AG09319 (cell line): ENCODE data around the gene CHRD.

Source experiments
- DNase-seq: peaks from one replicate; pipeline ENCODE4 v3.0.0-alpha.2; 2010; ENCODE audit warnings: low read depth; ENCODE audit errors: extremely low read depth
- TF ChIP-seq, protein P1 (sequence below): IDR thresholded peaks from 2 replicates; pipeline ENCODE4 v1.5.1; 2011; ENCODE audit warnings: low read depth, mild to moderate bottlenecking, inconsistent platforms, low read length, moderate library complexity

Gene CHRD

DNA sequence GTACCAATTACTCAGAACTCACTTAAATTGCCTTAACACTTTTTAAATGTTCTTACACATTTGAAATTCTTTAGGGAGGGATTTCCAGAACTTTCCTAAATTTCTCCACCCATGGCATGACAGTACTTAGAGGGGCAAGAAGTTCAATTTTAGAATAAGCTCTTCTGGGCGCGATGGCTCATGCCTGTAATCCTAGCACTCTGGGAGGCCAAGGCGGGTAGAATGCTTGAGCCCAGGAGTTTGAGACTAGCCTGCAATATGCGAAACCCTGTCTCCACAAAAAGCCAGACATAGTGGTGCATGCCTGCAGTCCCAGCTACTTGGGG, 31.8 kb upstream of the CHRD start:
- TF ChIP-seq, protein P1, sequence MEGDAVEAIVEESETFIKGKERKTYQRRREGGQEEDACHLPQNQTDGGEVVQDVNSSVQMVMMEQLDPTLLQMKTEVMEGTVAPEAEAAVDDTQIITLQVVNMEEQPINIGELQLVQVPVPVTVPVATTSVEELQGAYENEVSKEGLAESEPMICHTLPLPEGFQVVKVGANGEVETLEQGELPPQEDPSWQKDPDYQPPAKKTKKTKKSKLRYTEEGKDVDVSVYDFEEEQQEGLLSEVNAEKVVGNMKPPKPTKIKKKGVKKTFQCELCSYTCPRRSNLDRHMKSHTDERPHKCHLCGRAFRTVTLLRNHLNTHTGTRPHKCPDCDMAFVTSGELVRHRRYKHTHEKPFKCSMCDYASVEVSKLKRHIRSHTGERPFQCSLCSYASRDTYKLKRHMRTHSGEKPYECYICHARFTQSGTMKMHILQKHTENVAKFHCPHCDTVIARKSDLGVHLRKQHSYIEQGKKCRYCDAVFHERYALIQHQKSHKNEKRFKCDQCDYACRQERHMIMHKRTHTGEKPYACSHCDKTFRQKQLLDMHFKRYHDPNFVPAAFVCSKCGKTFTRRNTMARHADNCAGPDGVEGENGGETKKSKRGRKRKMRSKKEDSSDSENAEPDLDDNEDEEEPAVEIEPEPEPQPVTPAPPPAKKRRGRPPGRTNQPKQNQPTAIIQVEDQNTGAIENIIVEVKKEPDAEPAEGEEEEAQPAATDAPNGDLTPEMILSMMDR = no peak
- DNase-seq = no peak

DNA sequence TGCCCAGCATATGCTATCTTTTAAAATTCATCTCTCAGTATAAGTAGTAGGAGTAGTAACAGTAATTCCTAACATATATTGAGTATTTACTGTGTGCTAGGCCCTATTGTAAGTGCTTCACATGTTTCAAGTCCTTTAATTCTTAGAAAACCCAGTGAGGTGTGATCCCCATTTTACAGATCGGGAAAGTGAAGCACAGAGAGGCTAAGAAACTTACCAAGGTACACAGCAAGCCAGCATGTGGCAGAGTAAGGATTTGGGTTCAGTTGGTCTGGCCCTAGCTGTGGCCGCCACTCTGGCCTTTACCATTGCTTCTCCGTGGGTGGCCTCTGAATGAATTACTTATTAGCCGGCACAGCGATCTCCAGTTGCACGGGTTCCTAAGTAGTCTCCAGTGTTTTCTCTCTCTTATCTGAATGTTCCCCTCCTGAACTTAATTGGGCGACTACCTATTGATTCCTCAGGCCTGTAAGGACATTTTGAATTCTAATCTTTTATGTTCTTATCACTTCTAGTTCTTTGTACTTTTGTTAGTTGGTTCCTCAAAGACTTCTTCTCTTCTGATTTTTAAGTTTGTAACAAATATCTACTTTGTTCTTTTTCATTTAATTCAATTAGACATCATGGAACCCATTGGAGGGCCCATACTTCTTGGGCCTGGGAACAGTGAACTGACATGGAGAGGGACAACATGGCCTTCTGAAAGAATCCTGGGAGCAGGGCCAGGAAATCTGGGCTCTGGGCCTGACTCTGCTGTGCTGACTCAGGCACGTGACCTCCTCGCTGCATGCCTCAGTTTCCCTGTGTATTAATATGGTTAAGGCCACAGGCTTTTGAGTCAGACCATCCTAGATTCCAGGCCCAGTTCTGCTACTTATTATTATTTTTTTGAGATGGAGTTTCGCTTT, 30.0 kb upstream of the CHRD start:
- no peak for DNase-seq
- TF ChIP-seq, protein P1 = no peak

DNA sequence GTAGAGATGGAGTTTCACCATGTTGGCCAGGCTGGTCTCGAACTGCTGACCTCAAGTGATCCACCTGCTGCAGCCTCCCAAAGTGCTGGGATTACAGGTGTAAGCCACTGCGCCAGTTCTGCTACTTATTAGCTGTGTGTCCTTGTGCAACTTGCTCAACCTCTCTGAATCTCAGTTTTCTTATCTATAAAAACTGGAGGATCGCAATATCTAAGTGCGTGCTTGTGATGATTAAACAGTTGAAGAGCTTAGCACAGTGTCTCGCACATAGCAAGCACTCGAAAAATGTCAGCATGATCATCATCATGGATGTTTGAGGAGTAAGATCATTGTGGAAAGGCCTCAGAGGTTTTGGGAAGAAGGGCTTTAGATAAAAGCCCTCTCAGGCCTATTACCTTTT, 29.2 kb upstream of the CHRD start:
- DNase-seq = no peak

DNA sequence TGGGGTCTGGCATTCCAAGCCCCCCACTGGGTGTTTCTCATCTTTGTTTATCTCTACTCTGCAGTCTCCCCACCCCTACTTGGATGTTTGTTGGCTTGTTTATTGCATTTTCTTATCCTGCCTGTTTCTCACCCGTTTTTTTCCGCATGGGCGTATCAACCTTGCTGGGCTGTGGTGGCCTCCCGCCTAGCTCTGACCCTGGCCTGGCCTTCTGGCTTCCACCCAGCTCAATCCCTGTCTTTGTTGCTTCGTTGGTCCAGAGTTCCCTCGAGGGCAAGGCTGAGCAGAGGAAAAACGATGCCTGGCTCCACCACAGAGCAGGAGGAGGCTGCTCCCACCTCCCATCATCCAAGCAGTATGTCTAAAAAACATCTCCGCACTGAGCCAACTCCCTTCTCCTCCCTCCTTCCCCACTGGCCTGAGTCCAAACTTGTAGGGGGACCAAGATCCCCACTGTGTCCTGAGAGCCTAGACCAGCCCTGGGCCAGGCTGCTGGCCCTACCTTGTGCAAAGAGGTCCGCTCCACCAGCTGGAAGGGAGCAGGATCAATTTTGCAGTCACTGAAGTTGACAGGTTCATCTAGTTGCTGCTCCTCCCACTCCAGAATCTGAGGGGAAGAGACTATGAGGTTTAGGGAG, 28.2 kb upstream of the CHRD start:
- DNase-seq = no peak
- TF ChIP-seq, protein P1 = no peak

More for the DNA sequence above, 29.2 kb upstream of the CHRD start:
- TF ChIP-seq, protein P1 = no peak

DNA sequence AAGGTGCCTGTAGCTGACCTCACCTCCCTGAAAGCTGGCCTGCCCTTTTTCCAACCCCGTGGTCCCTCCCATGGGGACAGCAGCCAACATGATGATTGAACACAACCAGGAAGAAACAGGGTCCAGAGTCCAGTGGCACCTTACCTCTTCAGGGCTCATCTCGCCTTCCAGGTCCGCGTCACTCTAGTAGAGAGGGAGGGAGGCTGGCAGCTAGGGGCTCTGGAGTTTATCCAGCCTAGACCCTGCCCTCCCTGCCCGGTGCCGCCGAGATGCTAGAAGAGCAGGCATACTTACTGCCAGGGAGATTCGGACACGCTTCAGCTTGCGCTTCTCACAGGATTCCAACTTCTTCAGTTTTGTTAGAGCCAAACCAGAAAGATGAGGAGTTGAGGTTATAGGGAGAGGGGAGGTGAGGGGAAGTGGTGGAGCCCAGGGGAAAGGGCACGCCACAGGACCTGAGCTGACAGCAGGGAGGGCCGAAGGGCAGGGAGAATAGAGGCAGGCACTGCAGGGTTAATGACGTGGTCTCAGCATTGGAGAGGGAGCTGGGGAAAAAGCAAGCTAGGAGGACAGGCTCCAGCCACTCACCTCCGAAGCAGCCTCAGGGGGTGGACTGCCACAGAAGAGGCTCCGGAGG, 27.6 kb upstream of the CHRD start:
- no peak for DNase-seq
- TF ChIP-seq, protein P1 = no peak

DNA sequence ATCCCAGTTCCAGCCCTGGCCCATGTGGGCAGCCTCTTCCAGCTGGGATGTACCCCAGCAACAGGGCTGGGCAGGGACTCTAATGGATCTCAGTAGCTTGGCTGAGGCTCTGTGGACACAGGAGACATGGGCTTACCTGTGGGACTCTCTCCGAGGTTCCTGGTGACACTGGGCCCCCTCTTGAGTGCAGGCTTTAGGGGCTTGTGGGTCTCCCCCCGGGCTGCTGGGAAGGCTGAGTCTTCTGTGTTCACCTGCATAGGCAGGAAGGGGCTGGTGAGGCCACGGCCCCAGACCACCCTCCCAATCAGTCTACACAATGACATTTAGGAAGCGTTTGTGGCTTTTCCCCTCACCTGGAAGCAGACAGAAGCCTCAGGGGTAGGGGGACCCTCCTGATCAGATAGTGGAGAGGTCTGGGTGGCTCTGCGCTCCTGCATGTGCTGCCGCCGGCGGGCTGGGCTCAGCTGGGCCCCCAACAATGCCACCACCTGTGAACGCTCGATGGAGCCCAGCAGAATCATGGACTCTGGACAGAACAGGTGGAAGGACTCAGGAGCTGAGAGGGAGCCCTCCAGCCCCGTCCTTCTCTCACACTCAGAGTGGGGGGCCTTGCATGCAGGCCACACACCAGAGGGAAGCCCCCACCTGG, 26.8 kb upstream of the CHRD start:
- DNase-seq = no peak
- TF ChIP-seq, protein P1 = no peak
